ENCODE measurements around the gene QSOX2.
A peak's percentile ranks its signal among the peaks of the same experiment; 100 is the strongest.

QSOX2 gene

GRCh38 chr9:136222166-136222905 is 23.3 kb downstream of the QSOX2 start:
- DNase-seq (ENCODE audit: low spot score) = no peak

GRCh38 chr9:136220017-136220729 is 25.4 kb downstream of the QSOX2 start:
- DNase-seq (ENCODE audit: low spot score) = no peak

GRCh38 chr9:136219276-136219675 is 26.3 kb downstream of the QSOX2 start:
- DNase-seq (ENCODE audit: low spot score) = no peak

GRCh38 chr9:136218673-136219072 is 26.9 kb downstream of the QSOX2 start:
- no peak for DNase-seq (ENCODE audit: low spot score)

- DNase-seq (ENCODE audit: low spot score) = no peak
Measured at GRCh38 chr9:136218271-136218670, 27.3 kb downstream of the QSOX2 start.

GRCh38 chr9:136216541-136217244 is 28.9 kb downstream of the QSOX2 start:
- no peak for DNase-seq (ENCODE audit: low spot score)

- no peak for DNase-seq (ENCODE audit: low spot score)
Measured at GRCh38 chr9:136213733-136214132, 31.9 kb downstream of the QSOX2 start.

GRCh38 chr9:136212345-136212950 is 33.2 kb downstream of the QSOX2 start:
- no peak for DNase-seq (ENCODE audit: low spot score)

GRCh38 chr9:136211441-136212344 is 33.9 kb downstream of the QSOX2 start:
- no peak for DNase-seq (ENCODE audit: low spot score)

GRCh38 chr9:136211006-136211405 is 34.6 kb downstream of the QSOX2 start:
- no peak for DNase-seq (ENCODE audit: low spot score)

- DNase-seq (ENCODE audit: low spot score) = no peak
Measured at GRCh38 chr9:136210276-136210675, 35.3 kb downstream of the QSOX2 start.

- DNase-seq (ENCODE audit: low spot score) = no peak
Measured at GRCh38 chr9:136209786-136210185, 35.8 kb downstream of the QSOX2 start.

- no peak for DNase-seq (ENCODE audit: low spot score)
Measured at GRCh38 chr9:136209232-136209631, 36.4 kb downstream of the QSOX2 start.

GRCh38 chr9:136208675-136209074 is 36.9 kb downstream of the QSOX2 start:
- no peak for DNase-seq (ENCODE audit: low spot score)

- DNase-seq (ENCODE audit: low spot score) = no peak
Measured at GRCh38 chr9:136207616-136208015, 38.0 kb downstream of the QSOX2 start.

GRCh38 chr9:136206602-136207275 is 38.9 kb downstream of the QSOX2 start:
- DNase-seq (ENCODE audit: low spot score) = no peak

- DNase-seq (ENCODE audit: low spot score) = no peak
Measured at GRCh38 chr9:136205707-136205992, 40.0 kb downstream of the QSOX2 start.

GRCh38 chr9:136204838-136205706 is 40.5 kb downstream of the QSOX2 start, which contains the start of gene LHX3:
TSS of gene LHX3 (minus strand) at chr9:136205128. CDS start at chr9:136205012, 116 bp downstream.
- DNase-seq (ENCODE audit: low spot score) = peak; percentile 21

GRCh38 chr9:136204145-136204805 is 41.3 kb downstream of the QSOX2 start:
- DNase-seq (ENCODE audit: low spot score) = no peak

Data from kidney capillary endothelial cell (primary cell).